Bronchial epithelial cell (primary cell): Measurements from ENCODE around the gene UVRAG. TPM values are rescaled to one million over a fixed set of nuclear protein-coding genes. Genes with fewer than 3 reads are reported as not detected.

ENCODE experiments used
- DNase-seq: peaks from one replicate; pipeline ENCODE4 v3.0.0-alpha.2; 2010; ENCODE audit warnings: low read depth
- FAIRE-seq: peaks from 2 replicates; lab custom pipeline; 2011; peaks lifted over from hg19 to GRCh38; lab: Jason Lieb, UNC
- H3K27me3 ChIP-seq: 2 replicates; pipeline ENCODE4 v1.5.1; 2011; ENCODE audit warnings: low read length; ENCODE audit not compliant: control insufficient read depth, insufficient read depth
- H3K36me3 ChIP-seq: 2 replicates; pipeline ENCODE4 v1.5.1; 2011; ENCODE audit warnings: low read length; ENCODE audit not compliant: control insufficient read depth, insufficient read depth
- H3K4me3 ChIP-seq: 2 replicates; pipeline ENCODE4 v1.5.1; 2011; ENCODE audit warnings: mild to moderate bottlenecking, low read depth, low read length, control low read depth
- total RNA-seq: library from RNA; depleted of rRNA; stranded (reverse); fragments of >200 nt; gene quantifications from 2 replicates; pipeline ENCODE4 v1.2.1, GENCODE V29; 2014
- TF ChIP-seq, protein P1 (sequence below): IDR thresholded peaks from 2 replicates; pipeline ENCODE4 v1.5.1; 2011; ENCODE audit warnings: mild to moderate bottlenecking, moderate library complexity, low read length, control low read depth, inconsistent platforms; ENCODE audit not compliant: insufficient read depth, severe bottlenecking

Gene UVRAG
- total RNA-seq, 1 donor from 2014 or later: 11.1 TPM

DNA sequence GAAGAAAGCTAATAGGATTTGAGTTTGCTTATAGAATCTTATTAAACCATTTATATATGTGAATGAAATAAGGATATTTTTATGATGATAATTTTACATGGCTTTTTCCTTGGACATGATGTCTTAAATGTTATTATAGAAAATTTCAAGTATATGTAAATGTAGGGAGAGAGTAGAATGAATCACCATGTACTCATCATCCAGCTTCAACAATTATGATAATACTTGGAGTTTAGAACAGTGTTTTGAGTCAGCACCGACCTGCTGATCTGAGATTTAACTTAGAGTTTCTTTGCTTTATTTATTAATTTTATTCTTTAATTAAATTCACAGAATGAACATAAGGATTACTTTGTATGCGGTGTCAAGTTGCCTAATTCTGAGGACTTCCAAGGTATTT, 193.5 kb downstream of the UVRAG start:
- DNase-seq: peak; percentile 85
- Histone ChIP-seq H3K27me3 (no peaks in the 10 kb centered on the region), H3K36me3 (peaks cover 1% of the 10 kb centered on the region), H3K4me3 (no peak overlapping the region)
- TF ChIP-seq, protein P1, sequence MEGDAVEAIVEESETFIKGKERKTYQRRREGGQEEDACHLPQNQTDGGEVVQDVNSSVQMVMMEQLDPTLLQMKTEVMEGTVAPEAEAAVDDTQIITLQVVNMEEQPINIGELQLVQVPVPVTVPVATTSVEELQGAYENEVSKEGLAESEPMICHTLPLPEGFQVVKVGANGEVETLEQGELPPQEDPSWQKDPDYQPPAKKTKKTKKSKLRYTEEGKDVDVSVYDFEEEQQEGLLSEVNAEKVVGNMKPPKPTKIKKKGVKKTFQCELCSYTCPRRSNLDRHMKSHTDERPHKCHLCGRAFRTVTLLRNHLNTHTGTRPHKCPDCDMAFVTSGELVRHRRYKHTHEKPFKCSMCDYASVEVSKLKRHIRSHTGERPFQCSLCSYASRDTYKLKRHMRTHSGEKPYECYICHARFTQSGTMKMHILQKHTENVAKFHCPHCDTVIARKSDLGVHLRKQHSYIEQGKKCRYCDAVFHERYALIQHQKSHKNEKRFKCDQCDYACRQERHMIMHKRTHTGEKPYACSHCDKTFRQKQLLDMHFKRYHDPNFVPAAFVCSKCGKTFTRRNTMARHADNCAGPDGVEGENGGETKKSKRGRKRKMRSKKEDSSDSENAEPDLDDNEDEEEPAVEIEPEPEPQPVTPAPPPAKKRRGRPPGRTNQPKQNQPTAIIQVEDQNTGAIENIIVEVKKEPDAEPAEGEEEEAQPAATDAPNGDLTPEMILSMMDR: no peak
- FAIRE-seq: no peak

DNA sequence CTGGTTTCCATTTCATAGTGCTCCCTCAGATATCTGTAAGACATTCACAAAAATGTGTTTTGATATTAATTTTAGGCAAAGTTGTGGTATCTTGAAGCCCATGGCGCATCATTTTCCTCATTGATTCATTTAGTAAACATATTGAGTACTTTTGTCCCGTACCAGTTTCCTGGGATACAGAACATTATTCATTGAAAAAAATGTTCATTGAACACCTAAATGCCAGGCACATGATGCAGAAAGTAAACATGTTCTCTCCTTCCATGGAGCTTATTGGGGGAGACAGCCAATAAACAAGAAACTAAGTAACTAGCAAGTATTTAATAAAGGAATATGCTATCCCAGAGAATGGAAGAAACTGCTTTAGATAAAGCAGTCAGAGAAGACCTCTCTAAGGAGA, 195.0 kb downstream of the UVRAG start:
- Histone ChIP-seq H3K4me3 (no peak overlapping the region), H3K27me3 (no peaks in the 10 kb centered on the region), H3K36me3 (no peaks in the 10 kb centered on the region)
- FAIRE-seq (no peak), DNase-seq (peak; percentile 58)
- TF ChIP-seq, protein P1: no peak

DNA sequence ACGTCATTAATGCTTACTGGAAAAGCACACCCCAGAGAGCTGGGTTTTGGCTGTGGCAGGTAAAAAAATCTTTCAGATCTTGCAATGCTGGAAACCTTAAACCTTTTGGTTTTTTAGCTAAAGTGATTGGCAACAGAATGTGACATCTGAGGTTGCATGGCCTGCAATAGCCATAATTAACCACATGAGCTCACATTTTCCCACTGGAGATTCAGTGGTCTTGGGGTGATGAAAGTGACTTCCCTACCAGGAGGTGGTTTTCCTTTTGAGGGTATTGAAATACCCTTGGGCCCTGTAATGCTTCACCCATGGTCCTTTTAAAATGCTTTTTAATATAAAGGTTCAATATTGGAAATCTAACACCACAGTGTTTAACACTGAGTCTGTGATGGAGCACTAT, 198.5 kb downstream of the UVRAG start:
- H3K27me3 ChIP-seq: no peaks in the 10 kb centered on the region
- H3K36me3 ChIP-seq: no peaks in the 10 kb centered on the region
- no peak overlapping the region for H3K4me3 ChIP-seq
- no peak for DNase-seq
- TF ChIP-seq, protein P1: no peak
- FAIRE-seq: no peak

DNA sequence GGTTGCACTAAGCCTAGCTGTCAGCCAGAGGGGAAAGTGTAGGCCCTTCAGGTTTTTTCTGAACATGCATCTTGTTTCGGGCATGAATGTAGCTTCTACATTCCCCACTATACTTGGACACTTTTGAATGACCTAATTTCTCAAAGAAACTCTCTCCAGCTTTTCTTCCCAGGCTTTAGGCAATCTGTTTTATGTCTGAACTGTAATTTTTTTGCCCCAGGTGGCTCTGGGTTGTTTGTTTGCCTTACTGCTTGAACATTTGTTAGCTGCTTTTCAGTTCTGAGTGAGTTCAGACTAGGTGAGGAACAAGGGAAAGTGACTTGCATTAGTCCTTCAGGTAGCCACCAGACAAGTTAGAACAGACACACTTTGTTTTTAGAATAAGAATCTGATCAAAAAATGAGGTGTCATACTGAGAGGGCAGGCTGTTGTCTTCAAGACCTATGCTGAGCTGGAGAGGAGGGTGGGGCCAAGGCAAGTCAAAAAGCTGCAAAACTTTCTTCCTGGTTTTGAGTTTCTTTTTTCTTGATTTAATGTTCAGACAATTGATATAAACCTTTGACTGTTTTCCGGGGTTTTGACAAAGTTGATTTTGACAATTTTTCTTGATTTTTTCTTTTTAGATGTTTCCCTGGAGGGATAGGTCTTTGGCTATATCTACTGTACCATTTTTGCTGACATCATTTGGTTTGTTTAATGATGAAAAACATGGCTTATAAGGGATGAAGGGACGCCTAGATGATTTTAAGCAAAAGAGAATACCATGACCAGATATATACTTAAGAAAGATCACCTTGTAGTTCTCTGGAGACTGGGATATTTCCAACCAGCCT, 208.4 kb downstream of the UVRAG start:
- H3K27me3 ChIP-seq: no peaks in the 10 kb centered on the region
- H3K36me3 ChIP-seq: no peaks in the 10 kb centered on the region
- H3K4me3 ChIP-seq: no peak overlapping the region
- DNase-seq (peak; percentile 85), FAIRE-seq (no peak)
- TF ChIP-seq, protein P1: no peak

DNA sequence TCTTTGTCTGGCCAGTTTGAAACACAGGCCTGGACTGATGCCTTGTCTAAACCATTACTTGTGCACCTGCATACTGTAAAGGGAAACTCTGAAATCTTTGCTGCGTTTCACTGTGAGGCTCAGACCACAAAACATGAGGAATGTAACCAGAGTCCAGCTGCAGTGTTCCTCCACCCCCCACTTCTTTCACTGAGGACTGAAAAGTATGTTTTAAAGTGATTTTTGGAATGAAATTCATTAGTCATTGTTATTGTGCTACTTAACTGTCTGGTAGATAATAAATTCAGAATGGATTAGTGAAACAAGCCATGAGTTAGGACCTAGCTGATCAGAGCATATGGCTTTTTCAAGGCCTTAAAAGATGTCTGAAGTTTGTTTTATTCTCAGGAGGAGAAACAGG, 210.1 kb downstream of the UVRAG start:
- DNase-seq (no peak), FAIRE-seq (no peak)
- Histone ChIP-seq H3K4me3 (no peak overlapping the region), H3K27me3 (no peaks in the 10 kb centered on the region), H3K36me3 (no peaks in the 10 kb centered on the region)
- TF ChIP-seq, protein P1: no peak
